Measurements from ENCODE around the gene SCGB3A1. TPM values are rescaled to one million over a fixed set of nuclear protein-coding genes. Genes with fewer than 3 reads are reported as not detected.

SCGB3A1 gene
- polyA plus RNA-seq, 4 donors, result 0.22 to 0.90 TPM; not detected in 2

- no peaks in the 10 kb centered on the region for H3K4me1 ChIP-seq (ENCODE audit: control insufficient read depth in 3 of 3, insufficient read depth in 2 of 3, low read depth in 1 of 3, low read length in 2 of 3)
- WGBS, 3 donors, result 77 to 85% (median 82%) methylated on average over 8 to 9 of the region's 9 CpGs
- H3K9me3 ChIP-seq (ENCODE audit: control insufficient read depth in 2 of 2, insufficient read depth in 1 of 2, low read depth in 1 of 2, low read length in 1 of 2), result no peaks in the 10 kb centered on the region
- H3K27ac ChIP-seq (ENCODE audit: low read depth in 1 of 3, low read length in 2 of 3), result no peak overlapping the region
- no peaks in the 10 kb centered on the region for H3K36me3 ChIP-seq (ENCODE audit: control insufficient read depth in 3 of 3, insufficient read depth in 2 of 3, low read depth in 1 of 3, low read length in 3 of 3)
- H3K27me3 ChIP-seq (ENCODE audit: control insufficient read depth in 3 of 3, insufficient read depth in 3 of 3, low read length in 3 of 3), result peaks cover 0 to 2% (median 0%) of the 10 kb centered on the region in 3 donors
- DNase-seq (no peak), FAIRE-seq (no peak)
- no peak overlapping the region for H3K4me3 ChIP-seq (ENCODE audit: low read depth in 1 of 3, low read length in 3 of 3)
Observed at GRCh38 chr5:180598316-180598701, 7.0 kb upstream of the SCGB3A1 start.

- Histone ChIP-seq H3K27ac (ENCODE audit: low read depth in 1 of 3, low read length in 2 of 3) (no peak overlapping the region), H3K36me3 (ENCODE audit: control insufficient read depth in 3 of 3, insufficient read depth in 2 of 3, low read depth in 1 of 3, low read length in 3 of 3) (no peaks in the 10 kb centered on the region), H3K9me3 (ENCODE audit: control insufficient read depth in 2 of 2, insufficient read depth in 1 of 2, low read depth in 1 of 2, low read length in 1 of 2) (no peaks in the 10 kb centered on the region), H3K4me3 (ENCODE audit: low read depth in 1 of 3, low read length in 3 of 3) (no peak overlapping the region), H3K27me3 (ENCODE audit: control insufficient read depth in 3 of 3, insufficient read depth in 3 of 3, low read length in 3 of 3) (peaks cover 0 to 17% (median 2%) of the 10 kb centered on the region in 3 donors), H3K4me1 (ENCODE audit: control insufficient read depth in 3 of 3, insufficient read depth in 2 of 3, low read depth in 1 of 3, low read length in 2 of 3) (no peaks in the 10 kb centered on the region)
- no peak for FAIRE-seq
- 51 to 72% (median 54%) methylated on average over 21 to 24 of the region's 24 CpGs for WGBS, 3 donors
- no peak for DNase-seq
Observed at GRCh38 chr5:180596668-180597231, 5.5 kb upstream of the SCGB3A1 start.

GRCh38 chr5:180596115-180596667 is 4.9 kb upstream of the SCGB3A1 start:
- DNase-seq (no peak), FAIRE-seq (no peak)
- WGBS, 3 donors, result 82 to 90% (median 82%) methylated on average over 9 to 12 of the region's 12 CpGs
- Histone ChIP-seq H3K36me3 (ENCODE audit: control insufficient read depth in 3 of 3, insufficient read depth in 2 of 3, low read depth in 1 of 3, low read length in 3 of 3) (no peaks in the 10 kb centered on the region), H3K27me3 (ENCODE audit: control insufficient read depth in 3 of 3, insufficient read depth in 3 of 3, low read length in 3 of 3) (peaks cover 2 to 20% (median 4%) of the 10 kb centered on the region in 3 donors), H3K4me1 (ENCODE audit: control insufficient read depth in 3 of 3, insufficient read depth in 2 of 3, low read depth in 1 of 3, low read length in 2 of 3) (no peaks in the 10 kb centered on the region), H3K9me3 (ENCODE audit: control insufficient read depth in 2 of 2, insufficient read depth in 1 of 2, low read depth in 1 of 2, low read length in 1 of 2) (no peaks in the 10 kb centered on the region), H3K27ac (ENCODE audit: low read depth in 1 of 3, low read length in 2 of 3) (no peak overlapping the region), H3K4me3 (ENCODE audit: low read depth in 1 of 3, low read length in 3 of 3) (no peak overlapping the region)

- no peaks in the 10 kb centered on the region for H3K9me3 ChIP-seq (ENCODE audit: control insufficient read depth in 2 of 2, insufficient read depth in 1 of 2, low read depth in 1 of 2, low read length in 1 of 2)
- H3K27me3 ChIP-seq (ENCODE audit: control insufficient read depth in 3 of 3, insufficient read depth in 3 of 3, low read length in 3 of 3), result peaks cover 2 to 25% (median 9%) of the 10 kb centered on the region in 3 donors
- no peaks in the 10 kb centered on the region for H3K4me1 ChIP-seq (ENCODE audit: control insufficient read depth in 3 of 3, insufficient read depth in 2 of 3, low read depth in 1 of 3, low read length in 2 of 3)
- DNase-seq, result no peak
- no peak for FAIRE-seq
- no peaks in the 10 kb centered on the region for H3K36me3 ChIP-seq (ENCODE audit: control insufficient read depth in 3 of 3, insufficient read depth in 2 of 3, low read depth in 1 of 3, low read length in 3 of 3)
- 72 to 86% (median 80%) methylated on average over 22 to 25 of the region's 25 CpGs for WGBS, 3 donors
- H3K4me3 ChIP-seq (ENCODE audit: low read depth in 1 of 3, low read length in 3 of 3), result no peak overlapping the region
- no peak overlapping the region for H3K27ac ChIP-seq (ENCODE audit: low read depth in 1 of 3, low read length in 2 of 3)
Observed at GRCh38 chr5:180595381-180596114, 4.2 kb upstream of the SCGB3A1 start.

GRCh38 chr5:180595046-180595379 is 3.7 kb upstream of the SCGB3A1 start:
- H3K27me3 ChIP-seq (ENCODE audit: control insufficient read depth in 3 of 3, insufficient read depth in 3 of 3, low read length in 3 of 3), result peaks cover 7 to 30% (median 14%) of the 10 kb centered on the region in 3 donors
- FAIRE-seq (no peak), DNase-seq (no peak)
- H3K4me1 ChIP-seq (ENCODE audit: control insufficient read depth in 3 of 3, insufficient read depth in 2 of 3, low read depth in 1 of 3, low read length in 2 of 3), result no peaks in the 10 kb centered on the region
- H3K36me3 ChIP-seq (ENCODE audit: control insufficient read depth in 3 of 3, insufficient read depth in 2 of 3, low read depth in 1 of 3, low read length in 3 of 3), result no peaks in the 10 kb centered on the region
- WGBS, 3 donors, result 69 to 88% (median 79%) methylated on average over 2 of the region's 2 CpGs
- H3K9me3 ChIP-seq (ENCODE audit: control insufficient read depth in 2 of 2, insufficient read depth in 1 of 2, low read depth in 1 of 2, low read length in 1 of 2), result no peaks in the 10 kb centered on the region
- no peak overlapping the region for H3K27ac ChIP-seq (ENCODE audit: low read depth in 1 of 3, low read length in 2 of 3)
- H3K4me3 ChIP-seq (ENCODE audit: low read depth in 1 of 3, low read length in 3 of 3), result no peak overlapping the region

- Histone ChIP-seq H3K27me3 (ENCODE audit: control insufficient read depth in 3 of 3, insufficient read depth in 3 of 3, low read length in 3 of 3) (peaks cover 10 to 36% (median 17%) of the 10 kb centered on the region in 3 donors), H3K4me3 (ENCODE audit: low read depth in 1 of 3, low read length in 3 of 3) (no peak overlapping the region), H3K27ac (ENCODE audit: low read depth in 1 of 3, low read length in 2 of 3) (no peak overlapping the region), H3K4me1 (ENCODE audit: control insufficient read depth in 3 of 3, insufficient read depth in 2 of 3, low read depth in 1 of 3, low read length in 2 of 3) (no peaks in the 10 kb centered on the region), H3K9me3 (ENCODE audit: control insufficient read depth in 2 of 2, insufficient read depth in 1 of 2, low read depth in 1 of 2, low read length in 1 of 2) (no peaks in the 10 kb centered on the region), H3K36me3 (ENCODE audit: control insufficient read depth in 3 of 3, insufficient read depth in 2 of 3, low read depth in 1 of 3, low read length in 3 of 3) (no peaks in the 10 kb centered on the region)
- DNase-seq (no peak), FAIRE-seq (no peak)
- WGBS, 3 donors, result 72 to 79% (median 78%) methylated on average over 16 to 17 of the region's 17 CpGs
Observed at GRCh38 chr5:180594311-180595045, 3.2 kb upstream of the SCGB3A1 start.

- DNase-seq (no peak), FAIRE-seq (no peak)
- peaks cover 14 to 39% (median 17%) of the 10 kb centered on the region in 3 donors for H3K27me3 ChIP-seq (ENCODE audit: control insufficient read depth in 3 of 3, insufficient read depth in 3 of 3, low read length in 3 of 3)
- no peaks in the 10 kb centered on the region for H3K9me3 ChIP-seq (ENCODE audit: control insufficient read depth in 2 of 2, insufficient read depth in 1 of 2, low read depth in 1 of 2, low read length in 1 of 2)
- H3K27ac ChIP-seq (ENCODE audit: low read depth in 1 of 3, low read length in 2 of 3), result no peak overlapping the region
- H3K4me3 ChIP-seq (ENCODE audit: low read depth in 1 of 3, low read length in 3 of 3), result no peak overlapping the region
- H3K36me3 ChIP-seq (ENCODE audit: control insufficient read depth in 3 of 3, insufficient read depth in 2 of 3, low read depth in 1 of 3, low read length in 3 of 3), result no peaks in the 10 kb centered on the region
- no peaks in the 10 kb centered on the region for H3K4me1 ChIP-seq (ENCODE audit: control insufficient read depth in 3 of 3, insufficient read depth in 2 of 3, low read depth in 1 of 3, low read length in 2 of 3)
- WGBS, 3 donors, result 83 to 89% (median 87%) methylated on average over 18 to 19 of the region's 19 CpGs
Observed at GRCh38 chr5:180593446-180594206, 2.3 kb upstream of the SCGB3A1 start.

GRCh38 chr5:180592176-180592575 is 877 bp upstream of the SCGB3A1 start:
- no peak for FAIRE-seq
- peaks cover 17 to 47% (median 20%) of the 10 kb centered on the region in 3 donors for H3K27me3 ChIP-seq (ENCODE audit: control insufficient read depth in 3 of 3, insufficient read depth in 3 of 3, low read length in 3 of 3)
- DNase-seq, result no peak
- H3K4me3 ChIP-seq (ENCODE audit: low read depth in 1 of 3, low read length in 3 of 3), result no peak overlapping the region
- H3K4me1 ChIP-seq (ENCODE audit: control insufficient read depth in 3 of 3, insufficient read depth in 2 of 3, low read depth in 1 of 3, low read length in 2 of 3), result no peaks in the 10 kb centered on the region
- H3K36me3 ChIP-seq (ENCODE audit: control insufficient read depth in 3 of 3, insufficient read depth in 2 of 3, low read depth in 1 of 3, low read length in 3 of 3), result no peaks in the 10 kb centered on the region
- no peaks in the 10 kb centered on the region for H3K9me3 ChIP-seq (ENCODE audit: control insufficient read depth in 2 of 2, insufficient read depth in 1 of 2, low read depth in 1 of 2, low read length in 1 of 2)
- H3K27ac ChIP-seq (ENCODE audit: low read depth in 1 of 3, low read length in 2 of 3), result no peak overlapping the region
- 47 to 77% (median 53%) methylated on average over 10 of the region's 10 CpGs for WGBS, 3 donors
